MG63 (cell line): ENCODE data around the gene VWA5B1. TPM values are rescaled to one million over a fixed set of nuclear protein-coding genes. Genes with fewer than 3 reads are reported as not detected.
"Not testable (repeated sequence)": the region's sequence is repeated elsewhere in the genome, so short reads cannot be mapped to it uniquely, and the experiment has no call there.

Experiments
- DNase-seq: peaks from one replicate; pipeline ENCODE4 v3.0.0-alpha.2; 2020
- H3K27me3 ChIP-seq: fragments of 250-450 bp; sonication (Bioruptor Pico); 2 replicates; pipeline ENCODE4 v1.5.1; 2020; ENCODE audit warnings: mild to moderate bottlenecking, moderate library complexity
- H3K36me3 ChIP-seq: fragments of 250-450 bp; sonication (Bioruptor Pico); 2 replicates; pipeline ENCODE4 v1.5.1; 2020; ENCODE audit warnings: mild to moderate bottlenecking, moderate library complexity
- H3K4me3 ChIP-seq: fragments of 250-450 bp; sonication (Bioruptor Pico); 2 replicates; pipeline ENCODE4 v1.5.1; 2020; ENCODE audit warnings: mild to moderate bottlenecking, moderate library complexity
- H3K9me3 ChIP-seq: fragments of 250-450 bp; sonication (Bioruptor Pico); 2 replicates; pipeline ENCODE4 v1.5.1; 2020; ENCODE audit warnings: mild to moderate bottlenecking, moderate library complexity
- total RNA-seq: library from RNA; depleted of rRNA; stranded (reverse); fragments of >200 nt; shearing (Covaris generic); gene quantifications from 2 replicates; pipeline ENCODE4 v1.2.3, GENCODE V29; 2014; ENCODE audit warnings: low replicate concordance; rRNA removed

The VWA5B1 gene
- not detected in 2 replicates for total RNA-seq

GRCh38 chr1:20290624-20291597 lies at the start of gene VWA5B1:
Gene VWA5B1, plus strand, starts transcription at chr1:20290875. Its CDS starts 19,727 bp downstream, at chr1:20310602.
- Histone ChIP-seq H3K27me3 (no peaks in the 10 kb centered on the region), H3K9me3 (no peaks in the 10 kb centered on the region)

GRCh38 chr1:20242890-20243479 lies 47.7 kb upstream of the VWA5B1 start:
- Histone ChIP-seq H3K36me3 (no peaks in the 10 kb centered on the region), H3K27me3 (peaks cover 8% of the 10 kb centered on the region), H3K9me3 (no peaks in the 10 kb centered on the region), H3K4me3 (no peak overlapping the region)
- no peak for DNase-seq

More at GRCh38 chr1:20290624-20291597, at the start of gene VWA5B1:
- DNase-seq = no peak
- Histone ChIP-seq H3K4me3 (no peak within 1 kb of the TSS), H3K36me3 (no peaks in the 10 kb centered on the region)

- Histone ChIP-seq H3K4me3 (no peak overlapping the region), H3K27me3 (no peaks in the 10 kb centered on the region; the same call in 1 of the 2 replicates), H3K9me3 (no peaks in the 10 kb centered on the region), H3K36me3 (no peaks in the 10 kb centered on the region)
- no peak for DNase-seq
Measured at GRCh38 chr1:20248971-20249612, 41.6 kb upstream of the VWA5B1 start.

GRCh38 chr1:20250340-20250989 lies 40.2 kb upstream of the VWA5B1 start:
- no peak for DNase-seq
- Histone ChIP-seq H3K4me3 (no peak overlapping the region), H3K9me3 (no peaks in the 10 kb centered on the region), H3K36me3 (no peaks in the 10 kb centered on the region), H3K27me3 (no peaks in the 10 kb centered on the region; the same call in 1 of the 2 replicates)

GRCh38 chr1:20252587-20252986 lies 38.1 kb upstream of the VWA5B1 start:
- H3K4me3 ChIP-seq = no peak overlapping the region
- H3K27me3 ChIP-seq = no peaks in the 10 kb centered on the region
- no peaks in the 10 kb centered on the region for H3K36me3 ChIP-seq
- no peak for DNase-seq
- H3K9me3 ChIP-seq = no peaks in the 10 kb centered on the region

- no peak overlapping the region for H3K4me3 ChIP-seq
- DNase-seq = peak; percentile 78
- H3K9me3 ChIP-seq = no peaks in the 10 kb centered on the region
- no peaks in the 10 kb centered on the region for H3K27me3 ChIP-seq
- H3K36me3 ChIP-seq = no peaks in the 10 kb centered on the region
Measured at GRCh38 chr1:20255666-20256065, 35.0 kb upstream of the VWA5B1 start.

GRCh38 chr1:20259646-20260045 lies 31.0 kb upstream of the VWA5B1 start:
- Histone ChIP-seq H3K4me3 (no peak overlapping the region), H3K27me3 (no peaks in the 10 kb centered on the region), H3K36me3 (no peaks in the 10 kb centered on the region), H3K9me3 (no peaks in the 10 kb centered on the region)
- no peak for DNase-seq

- no peaks in the 10 kb centered on the region for H3K27me3 ChIP-seq
- DNase-seq = no peak
- no peaks in the 10 kb centered on the region for H3K36me3 ChIP-seq
- H3K9me3 ChIP-seq = no peaks in the 10 kb centered on the region
- no peak overlapping the region for H3K4me3 ChIP-seq
Measured at GRCh38 chr1:20261095-20261494, 29.6 kb upstream of the VWA5B1 start.

- no peak for DNase-seq
- H3K9me3 ChIP-seq = no peaks in the 10 kb centered on the region
- H3K4me3 ChIP-seq = no peak overlapping the region
- H3K27me3 ChIP-seq = no peaks in the 10 kb centered on the region
- no peaks in the 10 kb centered on the region for H3K36me3 ChIP-seq
Measured at GRCh38 chr1:20262810-20263534, 27.7 kb upstream of the VWA5B1 start.

- no peaks in the 10 kb centered on the region for H3K27me3 ChIP-seq
- H3K4me3 ChIP-seq = no peak overlapping the region
- no peak for DNase-seq
- H3K9me3 ChIP-seq = no peaks in the 10 kb centered on the region
- no peaks in the 10 kb centered on the region for H3K36me3 ChIP-seq
Measured at GRCh38 chr1:20265250-20265649, 25.4 kb upstream of the VWA5B1 start.

GRCh38 chr1:20266141-20266540 lies 24.5 kb upstream of the VWA5B1 start:
- Histone ChIP-seq H3K9me3 (no peaks in the 10 kb centered on the region), H3K36me3 (no peaks in the 10 kb centered on the region), H3K4me3 (no peak overlapping the region), H3K27me3 (no peaks in the 10 kb centered on the region)
- peak; percentile 47 for DNase-seq

GRCh38 chr1:20266642-20267041 lies 24.0 kb upstream of the VWA5B1 start:
- no peaks in the 10 kb centered on the region for H3K27me3 ChIP-seq
- H3K4me3 ChIP-seq = no peak overlapping the region
- H3K36me3 ChIP-seq = no peaks in the 10 kb centered on the region
- H3K9me3 ChIP-seq = no peaks in the 10 kb centered on the region
- DNase-seq = no peak

GRCh38 chr1:20271498-20272400 lies 18.9 kb upstream of the VWA5B1 start:
- Histone ChIP-seq H3K27me3 (no peaks in the 10 kb centered on the region), H3K9me3 (no peaks in the 10 kb centered on the region), H3K4me3 (no peak overlapping the region), H3K36me3 (no peaks in the 10 kb centered on the region)
- no peak for DNase-seq

GRCh38 chr1:20273716-20274115 lies 17.0 kb upstream of the VWA5B1 start:
- not testable (repeated sequence) for H3K36me3 ChIP-seq, H3K4me3 ChIP-seq, H3K27me3 ChIP-seq, H3K9me3 ChIP-seq, DNase-seq

- Histone ChIP-seq H3K27me3 (no peaks in the 10 kb centered on the region), H3K4me3 (no peak overlapping the region), H3K9me3 (no peaks in the 10 kb centered on the region), H3K36me3 (no peaks in the 10 kb centered on the region)
- no peak for DNase-seq
Measured at GRCh38 chr1:20275319-20275925, 15.3 kb upstream of the VWA5B1 start.
